Activated CD8-positive, alpha-beta T cell treated with anti-CD3 and anti-CD28 coated beads for 36 hours (primary cell): Measurements from ENCODE around the gene CTXND2. TPM values are rescaled to one million over a fixed set of nuclear protein-coding genes. Genes with fewer than 3 reads are reported as not detected.
"Not testable (repeated sequence)": the region's sequence is repeated elsewhere in the genome, so short reads cannot be mapped to it uniquely, and the experiment has no call there.

Source experiments
- ATAC-seq: fragments of 200-7000 bp; cut with Tn5 transposase; one replicate; pipeline ENCODE4 v1.10.0; 2021; ENCODE audit warnings: mild to moderate bottlenecking, moderate library complexity
- CTCF ChIA-PET: fragments of 350-600 bp; sonication (Branson Sonifier 250); formaldehyde crosslinking; loops from one replicate; lab custom pipeline; 2021; ENCODE audit warnings: antibody characterized with exemption; lab: Charles Lee
- POLR2A ChIA-PET: fragments of 350-600 bp; sonication (Branson Sonifier 250); formaldehyde crosslinking; loops from one replicate; lab custom pipeline; 2021; ENCODE audit warnings: antibody characterized with exemption; lab: Charles Lee
- DNase-seq: peaks from one replicate; pipeline ENCODE4 v3.0.0-alpha.2; 2020
- H3K27ac Mint-ChIP-seq: one replicate; pipeline ENCODE4 v1.8.0; 2021; ENCODE audit warnings: mild to moderate bottlenecking, mixed read lengths
- H3K27me3 Mint-ChIP-seq: one replicate; pipeline ENCODE4 v1.8.0; 2021; ENCODE audit warnings: mixed read lengths
- H3K36me3 Mint-ChIP-seq: one replicate; pipeline ENCODE4 v1.8.0; 2021; ENCODE audit warnings: low read depth, mixed read lengths
- H3K4me1 Mint-ChIP-seq: one replicate; pipeline ENCODE4 v1.8.0; 2021; ENCODE audit warnings: low read depth, mixed read lengths
- H3K4me3 Mint-ChIP-seq: one replicate; pipeline ENCODE4 v1.8.0; 2021; ENCODE audit warnings: mild to moderate bottlenecking, moderate library complexity, mixed read lengths
- H3K9me3 Mint-ChIP-seq: one replicate; pipeline ENCODE4 v1.8.0; 2021; ENCODE audit warnings: mixed read lengths
- CTCF ChIP-seq: fragments of 200-600 bp; IDR thresholded peaks from one replicate; pipeline ENCODE4 v1.8.0; 2022; ENCODE audit warnings: antibody characterized with exemption, mild to moderate bottlenecking
- intact Hi-C: fragments of 100-400 bp; cut with micrococcal nuclease; formaldehyde crosslinking; loops from one replicate; pipeline ENCODE4 v1.10.0; 2022
- total RNA-seq, 2 experiments: library from RNA; stranded (reverse); gene quantifications; one replicate each; pipeline ENCODE4 v1.2.3, GENCODE V29; 2021

CTXND2 gene
- total RNA-seq, result not detected

GRCh38 chr1:150887018-150887417, at the start of gene CTXND2:
CTXND2 (plus strand) TSS chr1:150887136; CDS start chr1:150912315, 25,179 bp downstream.
- no peaks in the 10 kb centered on the region for H3K9me3 Mint-ChIP-seq
- no peaks in the 10 kb centered on the region for H3K36me3 Mint-ChIP-seq

GRCh38 chr1:150840850-150841249, 46.1 kb upstream of the CTXND2 start:
- Mint-ChIP-seq H3K4me1 (peaks cover 34% of the 10 kb centered on the region), H3K36me3 (peaks cover 39% of the 10 kb centered on the region)
- H3K4me3 Mint-ChIP-seq, H3K9me3 Mint-ChIP-seq, H3K27ac Mint-ChIP-seq, DNase-seq, H3K27me3 Mint-ChIP-seq, ATAC-seq: not testable (repeated sequence)
- ChIA-PET POLR2A (interaction anchor here (0.7 kb wide), 1 partner anchor 81 kb away, joined by 3 read pairs; no protein-coding TSS in a partner anchor), CTCF (interaction anchor here (0.6 kb wide), 1 partner anchor 53 kb away, joined by 3 read pairs; no protein-coding TSS in a partner anchor)
- intact Hi-C loops, result loop anchor here (5.0 kb wide), 1 partner anchor 81 kb away; no protein-coding TSS in a partner anchor

More at GRCh38 chr1:150887018-150887417, at the start of gene CTXND2:
- intact Hi-C loops, result no loop called here
- no peaks in the 10 kb centered on the region for H3K27me3 Mint-ChIP-seq
- H3K4me3 Mint-ChIP-seq, result no peak within 1 kb of the TSS
- H3K4me1 Mint-ChIP-seq, result peaks cover 42% of the 10 kb centered on the region
- POLR2A ChIA-PET, result no interaction called here
- no peak for TF ChIP-seq CTCF
- DNase-seq (no peak), ATAC-seq (no peak)
- no peak within 1 kb of the TSS for H3K27ac Mint-ChIP-seq
- CTCF ChIA-PET, result interaction anchor here (0.8 kb wide), 1 partner anchor 8 kb away, joined by 3 read pairs; no protein-coding TSS in a partner anchor

- CTCF ChIA-PET, result interaction anchor here (0.6 to 2.0 kb wide), 2 partner anchors 81 to 359 kb away, joined by 3 to 9 read pairs; no protein-coding TSS in a partner anchor
- intact Hi-C loops, result loop anchor here (5.0 kb wide), 1 partner anchor 81 kb away; no protein-coding TSS in a partner anchor
- Mint-ChIP-seq H3K27me3 (no peaks in the 10 kb centered on the region), H3K9me3 (no peaks in the 10 kb centered on the region), H3K4me3 (no peak overlapping the region), H3K27ac (peak overlapping the region; percentile 81), H3K36me3 (peaks cover 42% of the 10 kb centered on the region), H3K4me1 (peaks cover 37% of the 10 kb centered on the region)
- POLR2A ChIA-PET, result interaction anchor here (1.0 kb wide), 1 partner anchor 28 kb away, joined by 5 read pairs; no protein-coding TSS in a partner anchor
- ATAC-seq (peak; percentile 83), DNase-seq (peak; percentile 10)
- no peak for TF ChIP-seq CTCF
Observed at GRCh38 chr1:150841626-150842025, 45.3 kb upstream of the CTXND2 start.

- Mint-ChIP-seq H3K4me3 (no peak overlapping the region), H3K27me3 (no peaks in the 10 kb centered on the region), H3K27ac (peak overlapping the region; percentile 81), H3K36me3 (peaks cover 41% of the 10 kb centered on the region), H3K9me3 (no peaks in the 10 kb centered on the region), H3K4me1 (peaks cover 41% of the 10 kb centered on the region)
- DNase-seq (no peak), ATAC-seq (no peak)
- intact Hi-C loops, result loop anchor here (5.0 kb wide), 1 partner anchor 80 kb away; no protein-coding TSS in a partner anchor
- no peak for TF ChIP-seq CTCF
- ChIA-PET POLR2A (interaction anchor here (1.0 kb wide), 1 partner anchor 27 kb away, joined by 5 read pairs; no protein-coding TSS in a partner anchor), CTCF (interaction anchor here (0.6 to 2.0 kb wide), 2 partner anchors 80 to 359 kb away, joined by 3 to 9 read pairs; no protein-coding TSS in a partner anchor)
Observed at GRCh38 chr1:150842343-150842742, 44.6 kb upstream of the CTXND2 start.

- POLR2A ChIA-PET, result no interaction called here
- Mint-ChIP-seq H3K36me3 (peaks cover 45% of the 10 kb centered on the region), H3K4me3 (no peak overlapping the region), H3K4me1 (peaks cover 46% of the 10 kb centered on the region), H3K9me3 (no peaks in the 10 kb centered on the region), H3K27ac (no peak overlapping the region), H3K27me3 (no peaks in the 10 kb centered on the region)
- DNase-seq (no peak), ATAC-seq (no peak)
- no peak for TF ChIP-seq CTCF
- intact Hi-C loops, result loop anchor here (5.0 kb wide), 1 partner anchor 79 kb away; no protein-coding TSS in a partner anchor
- CTCF ChIA-PET, result interaction anchor here (1.4 to 2.0 kb wide), 2 partner anchors 27 to 79 kb away, joined by 3 to 9 read pairs; no protein-coding TSS in a partner anchor
Observed at GRCh38 chr1:150842964-150843363, 44.0 kb upstream of the CTXND2 start.
